ENCODE data around the gene DENND2A.
"Not testable (repeated sequence)": the region's sequence is repeated elsewhere in the genome, so short reads cannot be mapped to it uniquely, and the experiment has no call there.

Gene DENND2A

DNA sequence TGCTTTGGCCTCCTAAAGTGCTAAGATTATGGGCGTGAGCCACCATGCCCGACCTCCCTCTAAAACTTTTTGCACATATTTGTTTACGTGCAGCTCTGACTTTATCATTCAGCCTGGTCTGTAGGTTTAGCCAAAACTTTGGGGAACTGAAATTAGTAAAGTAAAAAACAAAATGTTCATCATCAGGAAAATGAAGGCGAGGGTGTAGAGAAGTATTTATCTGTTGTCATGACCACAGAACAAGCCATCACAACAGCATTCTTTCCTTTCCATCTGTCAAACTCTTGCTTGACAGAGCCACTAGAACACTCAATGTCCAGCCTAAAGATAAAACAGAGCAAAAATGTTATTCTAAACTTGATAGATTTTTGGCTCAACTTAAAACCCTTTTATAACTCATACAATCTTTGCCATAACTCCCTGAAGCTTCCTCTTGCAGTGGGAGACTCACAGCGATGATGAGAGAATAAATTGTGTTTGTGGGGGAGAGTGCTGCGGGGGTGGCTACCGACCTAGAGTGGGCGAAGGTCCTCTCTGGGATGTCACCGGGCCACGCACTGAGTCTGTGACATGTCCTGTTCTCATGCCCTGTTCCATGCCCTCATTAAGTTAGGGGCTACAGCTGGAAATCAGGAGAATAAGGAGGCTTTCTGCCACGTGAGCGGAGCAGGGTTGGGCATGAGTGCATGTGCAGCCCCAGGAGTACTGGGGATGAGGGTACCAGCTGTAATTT is 102.7 kb downstream of the DENND2A start:
- Histone ChIP-seq H3K27me3 (ENCODE audit: low read depth, low read length) (no peaks in the 10 kb centered on the region), H3K27ac (ENCODE audit: low read length) (no peak overlapping the region), H3K9me3 (ENCODE audit: control insufficient read depth in 1 of 2, low read length in 2 of 2) (no peaks in the 10 kb centered on the region), H3K4me1 (ENCODE audit: control insufficient read depth in 1 of 2, insufficient read depth in 2 of 2, low read length in 2 of 2) (peaks cover 18 to 39% of the 10 kb centered on the region in 2 donors), H3K36me3 (ENCODE audit: control insufficient read depth in 1 of 2, insufficient read depth in 2 of 2, low read length in 2 of 2) (peaks cover 0 to 3% of the 10 kb centered on the region in 2 donors), H3K4me3 (ENCODE audit: low read depth in 1 of 2, low read length in 2 of 2) (no peak overlapping the region)

- Histone ChIP-seq H3K36me3 (ENCODE audit: control insufficient read depth in 1 of 2, insufficient read depth in 2 of 2, low read length in 2 of 2) (peaks cover 0 to 3% of the 10 kb centered on the region in 2 donors), H3K27ac (ENCODE audit: low read length) (peak overlapping the region; percentile 45), H3K4me1 (ENCODE audit: control insufficient read depth in 1 of 2, insufficient read depth in 2 of 2, low read length in 2 of 2) (peaks cover 5 to 13% of the 10 kb centered on the region in 2 donors), H3K4me3 (ENCODE audit: low read depth in 1 of 2, low read length in 2 of 2) (no peak overlapping the region), H3K27me3 (ENCODE audit: low read depth, low read length) (no peaks in the 10 kb centered on the region), H3K9me3 (ENCODE audit: control insufficient read depth in 1 of 2, low read length in 2 of 2) (no peaks in the 10 kb centered on the region)
Observed at GRCh38 chr7:140534743-140535142, 105.9 kb downstream of the DENND2A start.

GRCh38 chr7:140533394-140533872 is 107.2 kb downstream of the DENND2A start:
- Histone ChIP-seq H3K27ac (ENCODE audit: low read length) (no peak overlapping the region), H3K4me1 (ENCODE audit: control insufficient read depth in 1 of 2, insufficient read depth in 2 of 2, low read length in 2 of 2) (peaks cover 5 to 12% of the 10 kb centered on the region in 2 donors), H3K36me3 (ENCODE audit: control insufficient read depth in 1 of 2, insufficient read depth in 2 of 2, low read length in 2 of 2) (peaks cover 0 to 3% of the 10 kb centered on the region in 2 donors)

DNA sequence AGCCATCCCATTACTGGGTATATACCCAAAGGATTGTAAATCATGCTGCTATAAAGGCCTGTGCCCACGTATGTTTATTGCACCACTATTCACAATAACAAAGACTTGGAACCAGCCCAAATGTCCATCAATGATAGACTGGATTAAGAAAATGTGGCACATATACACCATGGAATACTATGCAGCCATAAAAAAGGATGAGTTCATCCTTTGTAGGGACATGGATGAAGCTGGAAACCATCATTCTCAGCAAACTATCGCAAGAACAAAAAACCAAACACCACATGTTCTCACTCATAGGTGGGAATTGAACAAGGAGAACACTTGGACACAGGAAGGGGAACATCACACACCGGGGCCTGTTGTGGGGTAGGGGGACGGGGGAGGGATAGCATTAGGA is 111.2 kb downstream of the DENND2A start:
- H3K9me3 ChIP-seq (ENCODE audit: control insufficient read depth in 1 of 2, low read length in 2 of 2); H3K4me3 ChIP-seq (ENCODE audit: low read depth in 1 of 2, low read length in 2 of 2); H3K4me1 ChIP-seq (ENCODE audit: control insufficient read depth in 1 of 2, insufficient read depth in 2 of 2, low read length in 2 of 2); H3K27ac ChIP-seq (ENCODE audit: low read length); H3K27me3 ChIP-seq (ENCODE audit: low read depth, low read length); H3K36me3 ChIP-seq (ENCODE audit: control insufficient read depth in 1 of 2, insufficient read depth in 2 of 2, low read length in 2 of 2): not testable (repeated sequence)

More at GRCh38 chr7:140533394-140533872, 107.2 kb downstream of the DENND2A start:
- no peaks in the 10 kb centered on the region for H3K9me3 ChIP-seq (ENCODE audit: control insufficient read depth in 1 of 2, low read length in 2 of 2)
- H3K27me3 ChIP-seq (ENCODE audit: low read depth, low read length), result no peaks in the 10 kb centered on the region
- H3K4me3 ChIP-seq (ENCODE audit: low read depth in 1 of 2, low read length in 2 of 2), result no peak overlapping the region

- Histone ChIP-seq H3K36me3 (ENCODE audit: control insufficient read depth in 1 of 2, insufficient read depth in 2 of 2, low read length in 2 of 2) (peaks cover 0 to under 1% of the 10 kb centered on the region in 2 donors), H3K27ac (ENCODE audit: low read length) (no peak overlapping the region), H3K4me1 (ENCODE audit: control insufficient read depth in 1 of 2, insufficient read depth in 2 of 2, low read length in 2 of 2) (no peaks in the 10 kb centered on the region), H3K9me3 (ENCODE audit: control insufficient read depth in 1 of 2, low read length in 2 of 2) (no peaks in the 10 kb centered on the region), H3K4me3 (ENCODE audit: low read depth in 1 of 2, low read length in 2 of 2) (no peak overlapping the region), H3K27me3 (ENCODE audit: low read depth, low read length) (no peaks in the 10 kb centered on the region)
Observed at GRCh38 chr7:140526787-140527664, 113.6 kb downstream of the DENND2A start.

DNA sequence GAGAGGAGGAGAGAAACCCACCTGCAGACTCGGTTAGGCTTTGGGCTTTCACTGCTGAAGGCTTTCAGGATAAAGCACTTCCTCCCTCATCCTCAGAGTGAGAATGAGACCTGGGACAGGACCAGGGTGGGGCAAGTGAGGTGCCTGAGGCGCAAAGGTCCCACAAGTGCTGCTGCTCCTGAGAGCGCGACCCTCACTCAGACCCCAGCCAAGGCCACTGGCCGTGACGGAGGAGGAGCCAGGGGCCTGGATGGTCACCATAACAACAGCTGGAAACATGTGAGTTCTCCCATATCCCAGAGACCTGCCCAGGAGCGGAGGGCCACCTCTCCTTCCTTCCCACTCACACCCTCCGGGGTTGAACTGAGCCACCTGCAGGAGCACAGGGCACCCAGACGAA is 114.4 kb downstream of the DENND2A start:
- Histone ChIP-seq H3K4me3 (ENCODE audit: low read depth in 1 of 2, low read length in 2 of 2) (no peak overlapping the region), H3K9me3 (ENCODE audit: control insufficient read depth in 1 of 2, low read length in 2 of 2) (no peaks in the 10 kb centered on the region), H3K27ac (ENCODE audit: low read length) (no peak overlapping the region), H3K36me3 (ENCODE audit: control insufficient read depth in 1 of 2, insufficient read depth in 2 of 2, low read length in 2 of 2) (peaks cover 0 to 8% of the 10 kb centered on the region in 2 donors), H3K4me1 (ENCODE audit: control insufficient read depth in 1 of 2, insufficient read depth in 2 of 2, low read length in 2 of 2) (no peaks in the 10 kb centered on the region), H3K27me3 (ENCODE audit: low read depth, low read length) (no peaks in the 10 kb centered on the region)

DNA sequence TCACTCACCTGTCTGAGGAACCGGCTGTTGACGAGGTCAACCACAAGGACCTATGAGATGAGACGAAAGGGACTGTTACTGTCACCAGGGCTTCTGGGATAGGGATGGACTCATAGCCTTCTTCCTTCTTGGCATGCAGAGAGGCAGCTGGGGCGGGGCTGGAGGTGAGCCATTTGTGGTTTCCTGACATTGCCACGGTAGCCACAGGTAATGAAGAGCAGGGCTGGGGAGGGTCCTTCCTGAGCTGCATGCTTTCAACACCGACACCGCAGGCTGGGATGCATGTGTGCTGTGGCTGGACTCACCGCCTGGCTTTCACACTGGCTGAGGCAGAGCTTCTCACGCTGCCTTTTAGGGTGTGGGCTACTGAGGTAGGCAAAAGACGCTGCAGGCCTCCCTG is 114.9 kb downstream of the DENND2A start:
- Histone ChIP-seq H3K9me3 (ENCODE audit: control insufficient read depth in 1 of 2, low read length in 2 of 2) (no peaks in the 10 kb centered on the region), H3K27ac (ENCODE audit: low read length) (no peak overlapping the region), H3K4me3 (ENCODE audit: low read depth in 1 of 2, low read length in 2 of 2) (no peak overlapping the region), H3K4me1 (ENCODE audit: control insufficient read depth in 1 of 2, insufficient read depth in 2 of 2, low read length in 2 of 2) (no peaks in the 10 kb centered on the region), H3K27me3 (ENCODE audit: low read depth, low read length) (no peaks in the 10 kb centered on the region), H3K36me3 (ENCODE audit: control insufficient read depth in 1 of 2, insufficient read depth in 2 of 2, low read length in 2 of 2) (peaks cover 0 to 8% of the 10 kb centered on the region in 2 donors)

- Histone ChIP-seq H3K4me1 (ENCODE audit: control insufficient read depth in 1 of 2, insufficient read depth in 2 of 2, low read length in 2 of 2) (peaks cover 5 to 16% of the 10 kb centered on the region in 2 donors), H3K4me3 (ENCODE audit: low read depth in 1 of 2, low read length in 2 of 2) (no peak overlapping the region), H3K9me3 (ENCODE audit: control insufficient read depth in 1 of 2, low read length in 2 of 2) (no peaks in the 10 kb centered on the region), H3K36me3 (ENCODE audit: control insufficient read depth in 1 of 2, insufficient read depth in 2 of 2, low read length in 2 of 2) (peaks cover 0 to 8% of the 10 kb centered on the region in 2 donors), H3K27ac (ENCODE audit: low read length) (no peak overlapping the region), H3K27me3 (ENCODE audit: low read depth, low read length) (no peaks in the 10 kb centered on the region)
Observed at GRCh38 chr7:140521421-140521820, 119.2 kb downstream of the DENND2A start.

- Histone ChIP-seq H3K27ac (ENCODE audit: low read length) (peak overlapping the region; percentile 72), H3K4me3 (ENCODE audit: low read depth in 1 of 2, low read length in 2 of 2) (no peak overlapping the region), H3K27me3 (ENCODE audit: low read depth, low read length) (no peaks in the 10 kb centered on the region), H3K36me3 (ENCODE audit: control insufficient read depth in 1 of 2, insufficient read depth in 2 of 2, low read length in 2 of 2) (peaks cover 0 to 8% of the 10 kb centered on the region in 2 donors), H3K4me1 (ENCODE audit: control insufficient read depth in 1 of 2, insufficient read depth in 2 of 2, low read length in 2 of 2) (peaks cover 5 to 16% of the 10 kb centered on the region in 2 donors), H3K9me3 (ENCODE audit: control insufficient read depth in 1 of 2, low read length in 2 of 2) (no peaks in the 10 kb centered on the region)
Observed at GRCh38 chr7:140519007-140519399, 121.6 kb downstream of the DENND2A start.

- Histone ChIP-seq H3K4me3 (ENCODE audit: low read depth in 1 of 2, low read length in 2 of 2) (no peak overlapping the region), H3K9me3 (ENCODE audit: control insufficient read depth in 1 of 2, low read length in 2 of 2) (no peaks in the 10 kb centered on the region), H3K36me3 (ENCODE audit: control insufficient read depth in 1 of 2, insufficient read depth in 2 of 2, low read length in 2 of 2) (peaks cover 0 to 8% of the 10 kb centered on the region in 2 donors), H3K27me3 (ENCODE audit: low read depth, low read length) (no peaks in the 10 kb centered on the region), H3K4me1 (ENCODE audit: control insufficient read depth in 1 of 2, insufficient read depth in 2 of 2, low read length in 2 of 2) (peaks cover 5 to 16% of the 10 kb centered on the region in 2 donors), H3K27ac (ENCODE audit: low read length) (no peak overlapping the region)
Observed at GRCh38 chr7:140518370-140519006, 122.1 kb downstream of the DENND2A start.
